GM18873 (cell line): ENCODE measurements around the gene ZNF821.
"Not testable (repeated sequence)": the region's sequence is repeated elsewhere in the genome, so short reads cannot be mapped to it uniquely, and the experiment has no call there.

Experiments
- ATAC-seq: cut with Tn5 transposase; IDR thresholded peaks from one replicate; pipeline ENCODE4 v1.9.1; 2021; ENCODE audit warnings: mild to moderate bottlenecking, moderate library complexity, moderate number of reproducible peaks; ENCODE audit not compliant: unreplicated experiment, low FRiP score

Gene ZNF821, protein sequence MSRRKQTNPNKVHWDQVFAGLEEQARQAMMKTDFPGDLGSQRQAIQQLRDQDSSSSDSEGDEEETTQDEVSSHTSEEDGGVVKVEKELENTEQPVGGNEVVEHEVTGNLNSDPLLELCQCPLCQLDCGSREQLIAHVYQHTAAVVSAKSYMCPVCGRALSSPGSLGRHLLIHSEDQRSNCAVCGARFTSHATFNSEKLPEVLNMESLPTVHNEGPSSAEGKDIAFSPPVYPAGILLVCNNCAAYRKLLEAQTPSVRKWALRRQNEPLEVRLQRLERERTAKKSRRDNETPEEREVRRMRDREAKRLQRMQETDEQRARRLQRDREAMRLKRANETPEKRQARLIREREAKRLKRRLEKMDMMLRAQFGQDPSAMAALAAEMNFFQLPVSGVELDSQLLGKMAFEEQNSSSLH

DNA sequence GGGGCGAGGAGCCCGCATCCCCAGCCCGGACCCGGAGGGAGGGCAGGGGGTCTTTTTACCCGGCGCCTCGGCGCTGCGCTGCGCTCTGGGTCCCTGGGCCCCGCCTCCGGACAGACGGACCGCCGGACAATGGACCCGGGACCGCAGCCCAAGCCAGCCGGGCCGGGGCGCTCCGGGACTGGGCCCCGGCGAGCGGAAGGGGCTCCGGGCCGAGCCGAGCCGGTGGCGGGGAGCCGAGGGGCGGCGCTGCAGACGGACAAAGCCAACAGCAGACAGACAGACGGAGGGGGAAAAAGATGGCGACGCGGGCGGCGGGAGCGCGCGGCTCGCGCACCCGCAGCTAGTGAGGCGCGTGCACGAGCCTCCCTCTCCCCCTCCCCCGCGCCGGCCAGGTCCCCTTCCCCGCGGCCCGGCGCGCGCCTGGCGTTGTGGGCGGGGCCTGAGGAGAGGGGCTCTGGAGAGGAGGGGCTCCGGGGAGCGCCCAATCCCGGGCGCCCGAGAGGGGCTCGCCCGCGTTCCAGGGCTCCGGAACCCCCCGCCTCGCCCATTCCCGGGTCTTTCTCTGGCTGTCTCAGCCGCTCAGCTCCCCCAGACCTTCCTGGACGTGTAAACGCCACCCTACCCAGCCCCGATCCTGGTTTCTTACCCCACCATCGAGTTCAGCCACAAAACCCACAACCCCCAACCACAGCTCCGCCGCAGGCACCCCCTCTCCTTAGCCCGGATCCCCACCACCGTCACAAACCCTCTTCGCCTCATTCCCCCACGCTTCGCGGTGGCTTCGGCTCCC, at the start of gene ZNF821:
ZNF821 (minus strand) TSS at position 334 of the 790 bp plus-strand sequence. CDS start 4,236 bp downstream, outside the sequence.
- peak; percentile 41 for ATAC-seq

DNA sequence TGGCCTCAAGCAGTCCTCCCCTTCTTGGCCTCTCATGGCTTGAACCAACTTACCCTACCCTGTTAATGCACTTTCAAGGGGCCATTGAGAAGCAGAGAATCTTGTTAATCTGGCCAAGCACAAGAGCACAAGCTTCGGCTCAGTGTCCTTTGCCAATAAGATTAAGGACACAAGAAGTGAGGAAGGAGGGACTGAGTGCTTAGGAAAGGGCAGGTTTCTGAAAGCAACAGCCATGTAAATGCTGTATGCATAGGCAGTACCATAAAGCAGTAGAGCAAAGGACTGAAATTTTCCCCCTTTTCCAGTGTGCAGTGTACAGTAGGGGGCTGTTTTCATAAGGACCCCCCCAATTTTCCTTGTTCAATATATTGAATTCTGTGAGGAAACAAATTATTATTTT, 49.0 kb upstream of the ZNF821 start:
- no peak for ATAC-seq

DNA sequence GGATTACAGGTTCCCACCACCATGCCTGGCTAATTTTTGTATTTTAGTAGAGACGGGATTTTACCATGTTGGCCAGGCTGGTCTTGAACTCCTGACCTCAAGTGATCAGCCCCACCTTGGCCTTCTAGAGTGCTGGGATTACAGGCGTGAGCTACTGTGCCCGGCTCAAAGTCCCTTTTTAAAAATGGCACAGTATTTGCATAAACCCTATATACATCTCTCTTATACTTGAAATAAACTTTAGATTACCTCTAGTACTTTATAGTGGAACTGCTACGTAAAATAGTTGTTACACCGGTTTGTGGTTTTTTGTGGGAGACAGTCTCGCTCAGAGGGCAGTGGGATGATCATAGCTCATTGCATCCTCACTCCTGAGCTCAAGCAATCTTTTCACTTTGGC, 47.6 kb upstream of the ZNF821 start:
- no peak for ATAC-seq

DNA sequence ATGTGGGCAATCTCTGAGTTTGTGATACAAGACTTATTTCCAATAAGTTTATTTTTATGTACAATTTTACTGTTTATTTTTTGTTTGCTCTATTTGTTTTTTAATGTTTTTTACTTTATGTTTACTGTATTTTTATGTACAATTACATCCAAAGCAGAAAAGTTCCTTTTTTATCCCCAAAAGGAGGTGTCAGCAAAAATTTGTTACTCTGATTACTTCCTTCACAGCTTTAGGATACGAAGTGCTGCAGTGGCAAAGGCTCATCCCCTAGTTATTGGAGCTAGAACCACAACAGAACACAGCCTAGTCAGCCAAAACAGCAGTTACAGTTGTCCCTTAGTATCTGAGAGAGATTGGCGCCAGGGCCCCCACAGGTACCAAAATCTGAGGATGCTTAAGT, 47.0 kb upstream of the ZNF821 start:
- ATAC-seq = no peak

DNA sequence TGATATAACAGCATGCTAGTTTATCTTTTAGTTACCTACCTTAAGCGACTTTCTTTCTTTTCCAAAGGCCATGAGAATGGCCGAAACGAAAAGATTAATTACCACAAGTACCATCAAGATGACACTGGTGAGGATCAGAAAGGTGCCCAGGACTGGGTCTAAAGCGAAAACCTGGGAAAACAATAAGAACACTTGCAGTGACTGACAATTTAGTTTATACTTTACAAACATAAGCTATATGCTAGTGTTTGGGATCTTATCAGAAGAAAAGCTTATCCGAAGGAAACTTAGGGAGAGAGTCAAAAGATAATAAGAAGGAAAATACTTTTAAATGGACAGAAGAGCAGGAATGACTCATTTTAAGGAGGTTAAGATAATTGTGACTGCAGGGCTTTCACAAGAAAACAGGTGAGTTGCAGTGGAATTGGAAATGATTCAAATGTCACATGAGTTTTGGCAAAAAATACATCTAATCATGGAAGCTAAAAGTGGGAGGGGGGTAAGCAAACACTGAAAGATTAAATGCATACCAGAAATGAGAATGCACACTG, 46.1 kb upstream of the ZNF821 start:
- no peak for ATAC-seq

DNA sequence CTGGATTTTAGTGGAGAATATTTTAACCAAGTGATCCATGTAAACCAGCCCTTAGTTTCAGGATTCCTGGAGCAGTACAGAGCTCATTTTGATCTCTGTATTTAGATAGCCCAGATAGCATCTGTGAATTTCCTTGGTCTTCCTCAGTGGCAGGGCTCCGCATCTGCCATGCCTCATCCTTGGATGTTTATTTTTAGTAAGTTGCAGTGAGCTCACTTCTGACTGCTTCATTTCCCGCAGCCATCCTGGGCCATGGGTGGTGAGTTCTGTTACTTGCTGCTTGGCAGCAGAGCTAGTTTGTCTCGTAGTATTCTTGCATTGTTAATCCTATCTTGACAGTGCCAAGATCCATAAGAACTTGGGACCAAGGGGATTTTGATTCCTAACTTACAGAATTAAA, 45.1 kb upstream of the ZNF821 start:
- ATAC-seq = no peak

DNA sequence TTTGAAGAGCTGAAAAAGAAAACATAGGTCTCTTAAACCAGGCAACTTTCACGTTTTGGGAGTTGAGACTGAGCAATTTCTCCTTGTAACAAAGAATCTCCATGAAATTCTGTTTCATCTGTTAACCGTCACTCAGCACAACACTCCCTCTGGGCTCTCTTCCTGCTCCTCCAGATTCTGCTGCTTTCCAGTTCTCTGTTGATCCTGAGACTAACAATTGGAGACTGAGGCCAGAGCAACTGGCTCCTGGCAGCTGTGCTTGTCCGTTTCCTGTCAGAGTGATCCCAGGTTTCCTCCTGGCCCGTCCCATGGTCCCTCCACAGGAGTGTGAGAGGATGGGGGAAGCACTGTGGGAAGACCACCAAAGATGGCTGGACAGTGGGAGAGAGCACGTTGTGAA, 43.8 kb upstream of the ZNF821 start:
- no peak for ATAC-seq

DNA sequence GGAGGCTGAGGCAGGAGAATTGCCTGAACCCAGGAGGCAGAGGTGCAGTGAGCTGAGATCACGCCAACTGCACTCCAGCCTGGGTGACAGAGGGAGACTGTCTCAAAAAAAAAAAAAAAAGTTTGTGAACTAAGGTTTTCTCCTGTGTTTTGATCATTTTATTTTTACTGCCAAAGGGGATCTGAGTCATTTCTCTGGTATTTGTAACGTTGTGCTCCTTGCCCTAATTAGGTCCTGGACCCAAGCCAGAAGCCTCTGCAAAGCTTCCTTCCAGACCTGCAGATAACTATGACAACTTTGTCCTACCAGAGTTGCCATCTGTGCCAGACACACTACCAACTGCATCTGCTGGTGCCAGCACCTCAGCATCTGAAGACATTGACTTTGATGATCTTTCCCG, 43.4 kb upstream of the ZNF821 start:
- ATAC-seq = no peak

DNA sequence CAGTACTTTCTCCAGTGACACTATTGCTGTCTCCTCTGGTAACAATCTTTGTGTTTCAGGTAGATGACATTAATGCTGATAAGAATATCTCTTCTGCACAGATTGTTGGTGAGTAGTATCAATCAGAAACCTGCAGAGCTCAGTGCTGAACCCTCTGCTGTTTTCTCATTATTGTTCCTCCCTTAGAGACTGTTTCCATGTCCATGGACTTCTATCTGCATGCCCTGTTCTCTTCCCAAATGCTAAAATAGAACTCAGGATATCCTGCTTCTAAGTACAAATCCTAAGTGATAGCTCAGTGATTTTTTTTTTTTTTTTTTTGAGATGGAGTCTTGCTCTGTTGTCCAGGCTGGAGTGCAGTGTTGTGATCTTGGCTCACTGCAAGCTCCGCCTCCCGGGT, 40.7 kb upstream of the ZNF821 start:
- ATAC-seq = no peak

DNA sequence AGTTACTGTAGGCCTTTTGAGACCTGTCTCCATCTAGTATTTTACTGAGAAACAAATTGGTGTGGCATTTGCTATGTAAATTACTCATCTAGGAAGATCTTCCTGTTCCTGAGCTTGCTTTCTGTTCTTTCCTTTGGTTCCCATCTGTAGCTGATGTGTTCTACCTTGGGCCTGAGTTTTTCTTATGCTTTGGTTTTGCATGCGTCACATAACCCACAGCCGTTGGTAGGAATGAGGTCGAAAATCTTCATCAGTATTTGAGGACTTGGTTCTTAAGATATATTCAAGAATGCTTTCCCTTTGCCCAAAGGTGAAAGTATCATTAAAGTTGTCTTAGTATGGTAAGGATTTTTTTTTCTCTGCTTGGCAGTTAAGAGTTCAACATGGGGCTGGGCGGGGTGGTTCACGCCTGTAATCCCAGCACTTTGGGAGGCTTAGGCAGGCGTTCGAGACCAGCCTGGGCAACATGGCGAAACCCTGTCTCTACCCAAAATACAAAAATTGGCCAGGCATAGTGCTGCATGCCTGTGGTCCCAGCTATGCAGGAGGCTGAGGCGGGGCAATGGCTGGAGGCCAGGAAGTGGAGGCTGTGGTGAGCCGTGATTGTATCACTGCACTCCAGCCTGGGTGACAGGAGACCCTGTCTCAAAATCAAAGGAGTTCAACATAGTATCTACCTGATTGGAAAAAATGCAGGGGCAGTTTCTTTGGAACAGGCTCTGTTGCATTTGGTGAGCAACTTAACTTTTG, 40.1 kb upstream of the ZNF821 start:
- ATAC-seq = no peak

DNA sequence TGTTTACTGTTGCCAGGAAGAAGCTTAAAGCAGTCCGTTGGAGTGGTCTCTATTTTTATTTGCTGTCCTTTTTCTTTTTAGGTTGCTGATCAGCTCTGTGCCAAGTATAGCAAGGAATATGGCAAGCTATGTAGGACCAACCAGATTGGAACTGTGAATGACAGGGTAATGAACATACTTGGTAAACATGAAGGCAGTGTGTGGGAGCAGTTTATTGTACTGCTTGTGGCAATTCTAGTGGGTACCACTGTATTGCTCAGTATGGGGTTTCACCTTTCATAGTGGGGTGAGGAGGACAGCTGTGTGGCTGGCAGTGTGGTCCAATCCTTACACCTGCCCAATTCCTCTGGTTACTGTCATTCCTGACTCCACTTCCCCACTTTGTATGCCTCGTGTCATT, 36.7 kb upstream of the ZNF821 start:
- no peak for ATAC-seq

DNA sequence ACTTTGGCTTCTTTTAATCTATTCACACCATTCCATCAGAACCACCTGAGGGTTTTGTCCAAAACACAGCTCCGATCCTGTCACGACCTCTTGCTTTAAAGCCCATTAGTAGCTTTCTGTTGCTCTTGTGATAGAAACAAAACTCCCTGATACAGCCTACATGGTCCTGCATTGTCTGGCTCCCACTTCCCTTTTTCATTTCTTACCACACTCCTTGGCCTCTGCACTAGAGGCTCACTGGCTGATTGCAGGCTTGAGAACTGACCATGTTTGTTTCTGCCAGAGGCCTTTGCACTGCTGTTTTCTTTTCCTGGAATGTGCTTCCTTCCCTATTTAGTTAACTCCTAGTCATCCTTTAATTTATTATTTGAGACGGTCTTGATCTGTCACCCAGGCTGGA, 35.1 kb upstream of the ZNF821 start:
- ATAC-seq = no peak

DNA sequence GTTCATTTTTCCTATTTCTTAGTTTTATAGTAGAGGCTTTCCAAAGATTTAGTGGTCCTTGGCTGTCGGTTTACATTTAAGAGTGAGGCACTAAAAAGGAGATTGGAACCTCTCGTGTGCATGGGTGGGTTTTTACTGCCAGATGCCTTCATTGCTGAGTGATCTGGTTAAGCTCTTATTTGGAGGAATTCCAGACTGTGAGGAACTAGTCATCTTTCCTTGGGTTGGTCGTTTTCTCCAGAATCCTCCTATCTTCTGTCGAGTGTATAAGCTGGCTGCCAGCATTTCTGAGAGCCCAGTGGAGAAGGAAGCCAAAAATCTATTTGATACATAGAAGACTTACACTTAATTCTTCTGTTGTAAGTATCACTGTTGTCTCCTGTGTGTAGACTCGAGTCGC, 33.9 kb upstream of the ZNF821 start:
- no peak for ATAC-seq

DNA sequence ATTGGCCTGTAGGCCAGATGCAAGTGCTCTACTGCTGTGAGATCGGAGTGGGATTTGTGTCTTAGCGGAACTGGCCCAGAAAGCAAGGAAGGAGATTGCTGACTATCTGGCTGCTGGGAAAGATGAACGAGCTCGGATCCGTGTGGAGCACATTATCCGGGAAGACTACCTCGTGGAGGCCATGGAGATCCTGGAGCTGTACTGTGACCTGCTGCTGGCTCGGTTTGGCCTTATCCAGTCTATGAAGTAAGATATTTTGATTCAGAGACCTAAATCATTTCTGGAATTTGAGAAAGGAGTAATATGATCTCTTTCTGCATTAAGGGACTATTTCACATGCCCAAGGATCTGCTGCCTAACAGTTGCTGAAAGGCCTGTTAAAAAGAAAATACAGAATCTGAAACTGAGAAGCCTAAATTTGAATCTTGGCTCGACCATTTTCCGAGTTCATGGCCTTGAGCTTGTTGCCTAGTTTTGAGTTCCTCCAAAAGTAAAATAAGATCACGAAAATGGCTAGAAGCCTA, 32.5 kb upstream of the ZNF821 start:
- ATAC-seq = no peak

DNA sequence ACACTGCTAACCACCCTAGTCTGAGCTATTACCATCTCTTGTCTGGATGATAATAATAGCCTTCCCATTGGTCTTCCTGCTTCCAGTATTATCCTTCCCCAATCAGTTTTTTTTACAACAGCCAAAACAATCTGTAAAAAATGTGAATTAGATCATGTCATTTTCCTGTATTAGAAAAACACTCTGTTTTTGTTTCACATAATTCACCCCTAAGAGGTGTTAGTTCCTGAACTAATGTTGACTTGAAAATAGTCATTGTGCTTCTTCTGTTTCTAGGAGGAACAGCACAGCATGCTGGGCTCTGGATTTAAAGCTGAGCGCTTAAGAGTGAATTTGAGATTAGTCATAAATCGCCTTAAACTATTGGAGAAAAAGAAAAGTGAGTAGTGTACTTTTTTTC, 31.4 kb upstream of the ZNF821 start:
- ATAC-seq = no peak

DNA sequence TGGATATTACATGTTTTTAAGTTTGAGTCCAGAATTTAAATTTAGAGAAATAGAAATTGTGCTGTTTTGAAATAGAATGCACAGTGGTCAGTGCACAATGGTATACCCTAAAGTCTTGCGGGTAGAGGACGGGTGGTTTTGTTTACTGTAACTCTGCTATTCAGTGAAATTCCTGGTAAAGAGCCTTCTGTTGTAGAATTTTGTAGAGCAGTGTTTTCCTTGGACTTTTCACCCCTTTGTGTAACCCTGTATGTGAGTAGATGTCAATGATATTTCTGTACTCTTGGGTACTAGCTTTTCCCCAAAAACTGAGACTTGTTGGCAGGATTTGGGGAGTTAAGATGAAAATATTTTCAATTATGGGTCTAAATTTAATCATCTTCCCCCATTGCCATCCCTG, 30.8 kb upstream of the ZNF821 start:
- no peak for ATAC-seq

DNA sequence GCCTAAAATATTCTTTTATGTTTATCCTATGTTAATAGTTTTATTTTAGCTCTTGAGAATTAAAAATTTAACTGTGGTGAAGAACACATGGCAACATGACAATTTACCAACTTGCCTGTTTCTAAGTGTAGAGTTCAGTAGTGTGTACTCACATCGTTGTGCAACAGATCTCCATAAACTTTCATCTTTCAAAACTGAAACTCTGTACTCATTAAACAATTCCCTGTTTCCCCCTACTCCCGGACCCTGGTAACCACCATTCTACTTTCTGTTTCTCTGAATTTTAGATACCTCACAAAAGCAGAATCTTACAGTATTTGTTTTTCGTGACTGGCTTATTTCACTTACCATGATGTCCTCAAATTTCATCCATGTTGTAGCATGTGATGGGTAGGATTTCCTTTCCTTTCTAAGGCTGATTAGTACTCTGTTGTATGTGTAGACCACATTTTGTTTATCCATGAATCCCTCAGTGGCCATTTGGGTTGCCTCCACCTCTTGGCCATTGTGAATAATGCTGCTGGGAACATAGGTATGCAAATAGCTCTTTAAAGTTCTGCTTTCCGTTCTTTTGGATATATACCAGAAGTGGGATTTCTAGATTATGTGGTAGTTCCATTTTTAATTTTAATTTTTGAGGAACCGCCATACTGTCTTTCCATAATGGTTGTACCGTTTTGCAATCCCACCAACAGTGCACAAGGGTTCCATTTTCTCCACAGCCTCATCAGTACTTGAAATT, 28.7 kb upstream of the ZNF821 start:
- no peak for ATAC-seq

DNA sequence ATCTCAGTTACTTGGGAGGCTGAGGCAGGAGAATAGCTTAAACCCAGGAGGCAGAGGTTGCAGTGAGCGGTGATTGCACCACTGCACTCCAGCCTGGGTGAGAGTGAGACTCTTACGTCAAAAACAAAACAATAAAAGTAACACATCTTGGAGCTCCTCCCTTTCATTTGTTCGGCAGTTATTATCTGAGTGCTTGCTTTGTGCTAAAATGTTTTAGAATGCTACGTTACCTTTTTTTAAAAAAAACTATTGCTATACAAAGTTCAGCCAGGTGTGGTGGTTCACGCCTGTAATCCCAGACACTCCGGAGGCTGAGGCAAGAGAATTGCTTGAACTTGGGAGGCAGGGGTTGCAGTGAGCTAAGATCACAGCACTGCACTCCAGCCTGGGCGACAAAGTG, 27.1 kb upstream of the ZNF821 start:
- no peak for ATAC-seq

DNA sequence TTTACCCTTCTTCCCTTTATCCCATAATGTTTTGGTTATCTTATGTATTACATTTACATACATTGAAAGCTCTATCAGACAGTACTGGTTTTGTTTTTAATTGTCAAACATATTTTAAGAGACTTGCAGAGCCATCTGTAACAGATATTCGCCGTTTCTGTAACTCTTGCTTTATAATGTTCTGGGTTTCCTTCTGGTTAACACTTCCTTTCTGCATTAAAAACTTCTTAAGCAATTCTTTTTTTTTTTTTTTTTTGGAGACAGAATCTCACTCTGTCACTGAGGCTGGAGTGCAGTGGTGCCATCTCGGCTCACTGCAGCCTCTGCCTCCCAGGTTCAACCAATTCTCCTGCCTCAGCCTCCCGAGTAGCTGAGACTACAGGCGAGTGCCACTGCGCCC, 21.8 kb upstream of the ZNF821 start:
- not testable (repeated sequence) for ATAC-seq

DNA sequence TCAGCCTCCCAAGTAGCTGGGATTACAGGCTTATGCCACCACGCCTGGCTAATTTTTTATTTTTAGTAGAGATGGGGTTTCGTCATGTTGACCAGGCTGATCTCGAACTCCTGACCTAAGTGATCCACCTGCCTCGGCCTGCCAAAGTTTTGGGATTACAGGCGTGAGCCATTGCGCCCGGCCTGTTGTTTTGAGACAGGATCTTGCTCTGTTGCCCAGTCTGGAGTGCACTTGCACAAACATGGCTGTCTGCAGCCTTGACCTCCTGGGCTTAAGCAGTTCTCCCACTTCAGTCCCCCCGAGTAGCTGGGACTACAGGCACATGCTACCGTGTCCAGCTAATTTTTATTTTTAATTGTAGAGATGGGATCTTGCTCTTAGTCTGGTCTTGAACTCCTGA, 20.3 kb upstream of the ZNF821 start:
- no peak for ATAC-seq
